NAMALWA (cell line): ENCODE measurements around the gene CDKAL1.
"Not testable (repeated sequence)": the region's sequence is repeated elsewhere in the genome, so short reads cannot be mapped to it uniquely, and the experiment has no call there.

Experiments used
- DNase-seq: peaks from one replicate; pipeline ENCODE4 v3.0.0-alpha.2; 2015; ENCODE audit warnings: low spot score

CDKAL1 gene

DNA sequence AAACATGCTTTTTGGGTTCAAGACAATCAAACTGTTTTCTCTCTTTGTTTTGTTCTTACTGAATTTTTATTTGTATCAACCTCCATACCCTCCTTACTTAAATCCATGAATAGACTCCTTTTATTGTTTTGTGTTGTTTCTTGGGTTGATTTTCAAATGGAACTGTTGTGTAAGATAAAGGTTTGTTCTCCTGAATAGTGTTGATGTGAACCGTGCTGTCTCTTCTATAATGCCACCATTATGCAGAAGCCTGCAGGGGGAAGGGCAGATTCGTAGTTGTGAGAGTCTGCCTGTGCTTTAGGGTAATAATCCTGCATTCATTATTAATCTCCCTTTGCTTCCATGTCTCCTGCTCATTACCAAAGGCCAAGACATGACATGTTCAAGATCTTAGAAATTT lies 105.9 kb downstream of the CDKAL1 start:
- no peak for DNase-seq

DNA sequence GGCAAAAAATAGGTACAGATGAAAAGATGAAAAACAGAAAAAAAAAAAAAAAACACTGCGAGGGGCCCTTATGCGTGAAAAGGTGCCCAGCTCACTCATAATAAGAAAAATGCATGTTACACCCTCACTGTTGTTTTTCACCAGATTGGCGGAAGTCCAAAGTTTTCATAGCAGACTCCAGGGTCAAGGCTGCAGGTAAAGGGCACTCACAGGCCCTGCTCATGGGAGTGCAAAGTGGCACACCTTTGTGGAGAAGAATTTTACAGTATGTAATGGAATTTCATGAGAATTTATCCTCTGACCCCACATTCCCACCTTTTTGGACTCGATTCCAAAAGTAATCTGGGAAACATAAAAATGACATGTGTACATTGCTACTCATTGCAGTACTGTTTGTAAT lies 108.2 kb downstream of the CDKAL1 start:
- no peak for DNase-seq

DNA sequence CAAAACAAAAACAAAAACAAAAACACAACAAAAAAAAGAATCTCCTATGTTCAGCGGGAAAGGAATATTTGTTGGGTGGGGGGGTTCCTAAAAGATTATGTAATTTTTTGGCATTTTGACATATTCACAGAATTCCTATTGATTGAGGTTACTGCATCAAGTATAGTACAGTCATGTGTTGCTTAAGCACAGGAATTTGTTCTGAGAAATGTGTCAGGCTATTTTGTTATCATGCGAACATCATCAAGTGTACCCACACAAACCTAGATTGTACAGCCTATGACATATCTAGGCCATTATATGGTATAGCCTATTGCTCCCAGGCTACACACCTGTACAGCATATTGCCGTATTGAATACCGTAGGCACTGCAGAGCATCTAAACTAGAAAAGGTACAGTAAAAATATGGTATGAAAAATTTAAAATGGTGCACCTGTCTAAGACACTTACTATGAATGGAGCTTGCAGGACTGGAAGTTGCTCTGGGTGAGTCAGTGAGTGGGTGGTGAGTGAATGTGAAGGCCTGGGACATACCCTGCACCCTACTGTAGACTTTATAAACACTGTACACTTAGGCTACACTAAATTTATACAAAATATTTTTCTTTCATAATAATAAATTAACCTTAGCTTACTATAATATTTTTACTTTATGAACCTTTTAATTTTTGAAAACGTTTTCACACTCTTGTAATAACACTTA lies 110.6 kb downstream of the CDKAL1 start:
- no peak for DNase-seq

DNA sequence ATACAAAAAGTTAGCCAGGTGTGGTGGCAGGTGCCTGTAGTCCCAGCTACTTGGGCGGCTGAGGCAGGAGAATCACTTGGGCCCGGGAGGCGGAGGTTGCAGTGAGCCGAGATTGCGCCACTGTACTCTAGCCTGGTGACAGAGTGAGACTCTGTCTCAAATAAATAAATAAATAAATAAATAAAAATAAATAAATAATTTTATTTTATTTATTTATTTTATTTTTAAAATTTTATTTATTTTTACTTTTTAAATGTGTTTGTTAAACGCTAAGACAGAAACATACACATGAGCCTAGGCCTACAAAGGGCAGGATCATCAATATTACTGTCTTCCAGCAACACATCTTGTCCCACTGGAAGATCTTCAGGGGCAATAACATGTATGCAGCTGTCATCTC lies 111.3 kb downstream of the CDKAL1 start:
- DNase-seq = not testable (repeated sequence)

DNA sequence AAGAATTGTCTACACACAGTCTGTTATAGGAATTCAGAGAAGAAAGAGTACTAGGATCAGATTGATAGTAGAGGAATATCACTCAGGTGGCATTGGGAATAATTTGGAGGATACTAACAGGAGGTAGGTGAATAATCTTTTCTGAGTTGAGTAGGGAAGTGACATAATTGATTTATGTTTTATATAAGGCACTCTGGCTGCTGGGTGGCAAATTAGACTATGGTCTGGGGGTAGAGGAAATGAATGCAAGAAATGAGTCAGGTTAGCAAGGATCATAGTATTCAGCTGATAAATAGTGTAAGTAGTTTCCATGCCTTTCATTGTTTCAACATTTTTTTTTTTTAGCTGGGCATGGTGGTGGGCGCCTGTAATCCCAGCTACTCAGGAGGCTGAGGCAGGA lies 113.3 kb downstream of the CDKAL1 start:
- no peak for DNase-seq

DNA sequence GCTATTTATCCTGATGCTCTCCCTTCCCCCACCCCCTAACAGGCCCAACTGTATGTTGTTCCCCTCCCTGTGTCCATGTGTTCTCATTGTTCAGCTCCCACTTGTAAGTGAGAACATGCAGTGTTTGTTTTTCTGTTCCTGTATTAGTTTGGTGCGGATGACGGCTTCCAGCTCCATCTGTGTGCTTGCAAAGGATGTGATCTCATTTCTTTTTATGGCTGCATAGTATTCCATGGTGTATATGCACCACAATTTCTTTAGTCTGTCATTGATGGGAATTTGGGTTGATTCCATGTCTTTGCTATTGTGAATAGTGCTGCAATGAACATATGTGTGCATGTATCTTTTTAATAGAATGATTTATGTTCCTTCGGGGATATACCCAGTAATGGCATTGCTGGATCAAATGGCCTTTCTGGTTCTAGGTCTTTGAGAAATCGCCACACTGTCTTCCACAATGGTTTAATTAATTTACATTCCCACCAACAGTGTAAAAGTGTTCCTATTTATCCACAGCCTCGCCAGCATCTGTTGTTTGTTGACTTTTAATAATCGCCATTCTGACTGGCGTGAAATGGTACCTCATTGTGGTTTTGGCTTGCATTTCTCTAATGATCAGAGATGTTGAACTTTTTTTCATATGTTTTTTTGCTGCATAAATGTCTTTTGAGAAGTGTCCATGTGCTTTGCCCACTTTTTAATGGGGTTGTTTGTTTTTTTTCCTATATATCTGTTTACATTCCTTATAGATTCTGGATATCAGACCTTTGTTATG lies 115.6 kb downstream of the CDKAL1 start:
- not testable (repeated sequence) for DNase-seq

DNA sequence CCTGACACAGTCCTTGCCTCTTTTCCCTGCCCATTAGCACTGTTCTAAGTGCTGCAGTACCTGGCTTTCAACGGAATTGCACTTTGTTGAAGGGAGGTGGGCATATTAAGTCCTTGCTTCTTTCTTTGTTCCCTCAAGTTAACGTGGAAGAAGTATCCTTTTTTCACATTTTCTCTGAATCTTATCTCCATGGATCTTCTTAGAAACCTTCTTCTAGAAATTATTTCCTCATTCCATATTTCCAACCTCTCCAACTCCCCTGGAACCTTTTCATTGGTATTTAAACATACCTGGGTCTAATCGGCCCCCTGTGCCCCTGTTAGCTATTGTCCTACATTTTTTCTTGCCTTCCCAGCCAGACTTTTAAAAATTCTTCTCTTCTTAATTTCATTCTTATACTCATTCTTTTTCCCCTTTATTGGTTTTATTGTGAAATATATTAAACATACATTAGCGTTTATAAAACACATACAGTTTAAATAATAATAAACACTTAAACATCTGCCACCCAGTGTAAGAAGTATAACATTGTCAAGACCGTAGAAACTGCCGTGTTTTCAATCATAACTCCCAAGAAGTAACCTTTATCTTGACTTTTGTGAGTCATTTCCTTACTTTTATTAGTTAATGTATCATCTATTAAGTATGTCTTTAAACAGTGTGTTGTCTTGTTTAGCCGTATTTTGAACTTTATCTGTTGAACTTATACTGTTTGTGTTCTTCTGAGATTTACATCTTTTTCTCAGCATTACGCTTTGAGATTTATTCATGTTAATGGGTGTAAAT lies 118.2 kb downstream of the CDKAL1 start:
- no peak for DNase-seq

DNA sequence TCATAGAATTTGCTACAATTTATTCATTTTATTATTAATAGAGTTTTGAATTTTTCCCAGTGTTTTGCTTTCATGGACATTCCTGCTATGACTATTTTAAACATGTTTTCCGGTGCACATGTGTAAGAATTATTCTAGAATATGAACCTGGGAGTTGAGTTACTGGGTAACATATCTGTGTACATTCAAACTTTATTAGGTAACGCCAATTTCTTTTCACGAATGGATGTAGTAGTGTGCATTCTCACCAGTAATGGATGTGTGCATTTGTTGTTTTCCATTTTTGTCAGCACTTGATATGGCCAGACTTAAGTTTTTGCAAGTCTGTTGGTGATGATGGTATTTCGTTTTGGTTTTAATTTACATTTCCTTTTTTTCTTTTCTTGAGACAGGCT lies 118.8 kb downstream of the CDKAL1 start:
- DNase-seq = no peak

DNA sequence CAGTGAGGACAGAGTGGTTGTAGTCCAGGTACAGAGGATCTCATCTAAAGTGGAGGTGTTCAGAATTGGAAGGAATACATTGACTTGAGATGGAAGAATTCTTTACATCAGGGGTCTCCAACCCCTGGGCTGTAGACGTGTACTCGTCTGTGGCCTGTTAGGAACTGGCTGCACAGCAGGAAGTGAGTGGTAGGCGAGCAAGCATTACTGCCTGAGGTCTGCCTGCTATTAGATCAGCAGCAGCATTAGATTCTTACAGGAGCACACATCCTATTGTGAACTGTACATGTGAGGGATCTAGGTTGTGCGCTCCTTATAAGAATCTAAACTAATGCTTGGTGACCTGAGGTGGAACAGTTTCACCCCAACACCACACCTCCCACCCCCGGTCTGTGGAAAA lies 121.1 kb downstream of the CDKAL1 start:
- DNase-seq = no peak

DNA sequence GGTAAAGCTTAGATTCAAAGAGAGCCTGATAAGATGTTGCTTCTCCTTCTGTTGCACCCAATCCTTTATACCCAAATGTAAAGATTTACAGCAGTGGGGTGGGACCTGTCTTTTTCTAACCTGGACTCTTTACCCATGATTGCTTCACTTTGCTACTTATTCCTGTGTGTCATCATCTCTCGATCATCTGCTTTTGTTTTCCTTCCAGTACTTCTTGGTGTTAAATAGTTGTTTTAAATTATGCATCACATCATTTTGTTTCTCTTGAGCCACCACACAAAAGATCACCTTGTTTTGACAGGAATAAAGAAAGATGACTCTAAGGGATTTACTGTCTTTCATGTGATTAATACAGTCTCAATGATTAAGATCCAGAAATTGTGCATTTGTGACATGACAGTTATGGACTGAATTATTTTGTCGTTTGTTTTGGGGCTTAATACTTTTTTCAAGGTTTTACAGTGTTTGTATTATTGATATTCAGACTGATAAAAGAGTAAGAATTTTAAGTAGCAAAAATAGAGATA lies 123.1 kb downstream of the CDKAL1 start:
- DNase-seq = no peak

DNA sequence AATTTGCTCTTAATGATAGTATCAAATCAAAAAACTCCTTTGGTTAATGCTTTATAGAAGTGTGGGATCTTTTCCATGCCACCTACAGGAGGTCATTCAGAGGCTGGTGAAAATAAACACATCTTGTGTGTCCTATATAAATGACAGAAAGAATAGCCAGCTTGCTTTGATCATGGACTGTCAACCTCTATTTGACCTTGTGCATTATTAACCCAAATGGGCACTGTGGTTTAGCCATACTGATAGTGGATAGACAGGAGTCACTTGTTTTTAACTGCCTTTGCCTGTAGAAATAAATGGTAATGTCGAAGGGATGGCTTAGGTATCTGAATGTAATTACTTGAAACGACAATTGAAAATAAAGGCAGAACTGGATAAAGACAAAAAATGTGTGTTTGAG lies 123.8 kb downstream of the CDKAL1 start:
- DNase-seq = no peak

DNA sequence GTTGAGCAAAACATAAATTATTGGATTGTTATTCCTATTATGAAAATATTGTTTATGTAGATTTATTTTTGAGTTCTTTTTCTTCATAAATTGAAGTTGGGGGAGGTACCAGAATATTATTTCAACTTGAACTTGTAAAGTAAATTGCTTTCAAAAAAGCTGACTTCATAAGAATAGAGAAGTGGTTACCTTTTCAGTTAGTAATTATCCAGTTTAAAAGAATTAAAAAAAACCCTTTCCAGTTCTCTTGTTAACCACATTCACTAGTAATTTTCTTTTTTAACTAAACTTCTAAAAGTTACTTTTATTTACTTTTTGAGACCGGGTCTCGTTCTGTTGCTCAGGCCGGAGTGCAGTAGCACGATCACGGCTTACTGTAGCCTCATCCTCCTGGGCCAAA lies 124.3 kb downstream of the CDKAL1 start:
- DNase-seq = no peak

DNA sequence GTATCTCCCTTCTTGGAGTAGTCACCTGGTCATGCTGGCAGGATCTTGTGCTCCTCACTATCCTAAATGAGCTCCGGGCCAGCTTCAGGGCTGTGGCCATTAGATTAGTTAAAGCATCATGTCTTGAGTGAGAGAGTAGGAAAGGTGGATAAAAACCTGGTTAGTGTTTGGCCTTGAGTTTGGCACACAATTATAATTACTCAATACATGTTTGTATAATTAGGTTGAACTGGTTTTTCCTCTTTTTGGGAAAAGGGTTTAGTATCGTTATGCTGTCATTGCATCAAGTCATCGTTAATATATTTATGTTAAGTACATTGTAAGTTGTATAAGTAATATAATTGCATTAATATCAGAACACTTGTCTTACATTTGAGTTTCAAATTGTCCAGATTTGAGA lies 126.3 kb downstream of the CDKAL1 start:
- DNase-seq = no peak

DNA sequence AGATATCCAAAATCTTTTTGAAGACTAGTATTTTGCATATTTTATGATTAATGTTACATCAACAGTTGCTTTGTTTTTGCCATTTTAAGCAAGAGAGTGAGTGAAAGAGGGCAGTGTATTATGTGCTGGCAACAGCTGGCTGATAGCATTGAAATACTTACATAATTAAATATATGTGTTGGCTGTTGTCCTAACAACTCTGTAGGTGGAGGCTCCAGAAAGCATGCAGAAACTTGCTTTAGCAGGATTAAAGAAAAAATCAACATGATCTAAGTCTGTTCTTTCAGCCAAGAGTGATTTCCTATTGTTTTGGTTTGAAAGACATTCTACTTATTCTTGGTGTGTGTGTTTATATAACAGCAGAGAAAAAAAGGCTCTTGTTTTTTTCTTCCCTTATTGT lies 127.5 kb downstream of the CDKAL1 start:
- DNase-seq = no peak

DNA sequence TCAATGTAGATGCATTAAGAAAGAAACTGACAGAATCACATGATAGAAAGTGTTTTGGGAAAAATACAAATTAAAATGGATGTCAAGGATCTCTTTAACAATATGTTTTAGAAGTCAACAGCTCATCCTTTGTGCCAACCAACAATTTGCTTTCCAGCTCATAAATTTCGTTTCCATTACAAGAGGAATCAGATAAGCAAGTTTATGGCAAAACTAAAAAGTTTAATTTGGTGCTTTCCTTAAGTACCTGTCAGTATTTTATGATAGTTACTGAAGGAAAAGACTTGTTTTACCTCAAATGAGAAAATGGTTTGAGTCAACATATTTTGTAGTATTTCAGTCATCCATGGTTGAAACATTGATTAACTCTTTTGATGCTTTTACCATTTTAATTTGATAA lies 130.0 kb downstream of the CDKAL1 start:
- no peak for DNase-seq

DNA sequence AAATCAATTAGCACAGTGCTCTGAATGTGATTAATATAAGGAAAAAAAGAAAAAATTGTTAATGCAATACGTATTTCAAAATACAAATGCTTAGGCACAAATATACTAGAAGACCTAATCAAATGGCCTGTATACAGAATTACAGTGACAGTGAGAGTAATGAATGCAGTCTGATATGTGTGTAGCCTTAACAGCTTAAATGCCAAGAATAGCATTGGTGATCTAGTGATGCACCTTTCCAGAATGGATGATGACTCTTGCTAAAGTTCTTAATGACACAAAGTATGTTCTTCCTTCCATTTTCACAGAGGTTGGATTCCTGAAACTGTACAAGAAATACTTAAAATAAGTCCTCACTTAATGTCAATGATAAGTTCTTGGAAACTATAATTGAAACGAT lies 131.0 kb downstream of the CDKAL1 start:
- no peak for DNase-seq

DNA sequence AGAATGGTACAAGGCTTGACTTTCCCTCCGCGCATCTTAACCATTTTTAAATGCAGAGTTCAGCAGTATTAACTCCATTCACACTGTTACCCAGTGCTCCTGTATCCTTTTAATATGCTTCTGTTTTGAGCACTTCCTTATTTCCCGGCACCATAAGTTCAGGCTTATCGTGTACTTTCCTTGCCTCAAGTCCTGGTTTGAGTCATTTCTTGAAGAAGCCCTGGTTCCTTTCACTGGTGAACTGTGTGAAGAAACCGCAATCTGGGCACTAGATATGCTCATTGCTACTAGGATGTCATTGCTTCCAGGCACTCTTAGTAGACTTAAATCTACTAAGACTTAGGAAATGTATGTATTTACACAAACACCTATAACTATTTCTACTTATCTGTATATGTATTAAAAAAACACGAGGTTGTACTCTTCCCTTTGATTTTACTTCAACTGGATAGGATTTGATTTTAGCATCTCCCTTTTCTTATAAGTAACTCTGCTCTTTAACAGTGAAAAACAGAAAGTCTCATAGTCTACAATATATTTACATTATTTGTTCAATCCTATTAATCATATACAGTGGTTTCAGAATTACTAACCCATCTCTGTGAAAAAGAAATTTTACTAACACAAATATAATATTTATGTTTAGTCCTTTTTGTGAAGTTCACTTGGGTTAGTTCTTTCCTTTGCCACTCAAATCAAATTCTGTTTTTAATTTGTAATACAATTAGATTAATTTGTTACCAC lies 135.5 kb downstream of the CDKAL1 start:
- DNase-seq = no peak

DNA sequence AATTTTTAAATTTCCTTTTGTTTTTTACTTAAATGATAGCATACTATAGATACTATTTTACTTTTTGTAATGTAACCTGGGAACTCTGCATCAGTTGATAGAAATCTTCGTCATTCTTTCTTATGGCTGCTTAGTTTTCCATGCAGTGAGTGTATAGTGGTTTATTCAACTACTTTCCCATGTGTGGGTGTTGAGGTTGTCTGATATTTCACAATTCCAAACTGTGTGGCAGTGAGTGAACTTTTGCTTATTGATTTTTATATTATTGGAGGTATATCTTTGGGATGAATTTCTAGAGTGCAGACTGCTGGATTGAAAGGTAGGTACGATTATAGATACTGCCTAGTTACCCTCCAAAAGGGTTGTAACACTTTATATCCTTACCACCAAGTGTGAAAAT lies 136.5 kb downstream of the CDKAL1 start:
- DNase-seq = no peak

DNA sequence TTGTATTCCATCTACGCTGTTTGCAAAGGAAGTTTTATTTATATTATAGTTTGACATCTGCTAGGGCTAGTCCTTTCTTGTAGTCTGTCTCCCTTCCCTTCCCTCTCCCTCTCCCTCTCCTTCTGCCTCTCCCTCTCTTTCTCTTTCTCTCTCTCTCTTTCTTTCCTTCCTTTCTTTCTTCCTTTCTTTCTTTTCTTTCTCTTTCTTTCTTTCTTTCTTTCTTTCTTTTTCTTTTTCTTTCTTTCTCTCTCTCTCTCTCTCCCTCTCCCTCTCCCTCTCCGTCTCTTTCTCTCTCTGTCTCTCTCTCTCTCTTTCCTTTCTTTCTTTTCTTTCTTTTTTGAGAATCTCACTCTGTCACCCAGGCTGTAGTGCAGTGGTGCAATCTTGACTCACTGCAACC lies 137.8 kb downstream of the CDKAL1 start:
- no peak for DNase-seq

DNA sequence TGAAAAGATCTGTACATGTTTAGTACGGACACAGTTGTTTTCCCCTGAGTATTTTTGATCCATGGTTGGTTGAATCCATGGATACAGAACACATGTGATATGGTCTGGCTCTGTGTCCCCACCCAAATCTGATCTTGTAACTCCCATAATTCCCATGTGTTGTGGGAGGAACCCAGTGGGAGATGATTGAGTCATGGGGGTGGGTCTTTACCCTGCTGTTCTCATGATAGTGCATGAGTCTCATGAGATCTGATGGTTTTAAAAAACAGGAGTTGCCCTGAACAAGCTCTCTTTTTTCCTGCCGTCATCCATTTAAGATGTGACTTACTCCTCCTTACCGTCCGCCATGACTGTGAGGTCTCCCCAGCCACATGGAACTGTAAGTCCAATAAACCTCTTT lies 139.2 kb downstream of the CDKAL1 start:
- no peak for DNase-seq

DNA sequence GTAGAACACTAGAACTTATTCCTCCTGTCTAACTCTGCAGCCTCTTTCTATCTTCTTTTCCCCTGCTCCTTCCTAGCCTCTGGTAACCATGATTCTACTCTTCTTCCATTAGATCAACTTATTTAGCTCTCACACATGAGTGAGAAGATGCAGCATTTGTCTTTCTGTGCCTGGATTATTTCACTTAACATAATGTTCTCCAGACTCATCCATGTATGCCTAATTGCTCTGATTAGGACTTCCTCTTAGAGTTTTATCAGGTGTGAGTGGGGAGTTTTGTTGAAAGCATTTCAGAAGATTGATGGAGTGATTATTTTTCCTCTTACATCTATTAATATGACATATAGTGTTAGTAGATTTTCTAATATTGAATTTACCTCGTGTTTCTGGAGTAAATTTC lies 140.4 kb downstream of the CDKAL1 start:
- DNase-seq = no peak

DNA sequence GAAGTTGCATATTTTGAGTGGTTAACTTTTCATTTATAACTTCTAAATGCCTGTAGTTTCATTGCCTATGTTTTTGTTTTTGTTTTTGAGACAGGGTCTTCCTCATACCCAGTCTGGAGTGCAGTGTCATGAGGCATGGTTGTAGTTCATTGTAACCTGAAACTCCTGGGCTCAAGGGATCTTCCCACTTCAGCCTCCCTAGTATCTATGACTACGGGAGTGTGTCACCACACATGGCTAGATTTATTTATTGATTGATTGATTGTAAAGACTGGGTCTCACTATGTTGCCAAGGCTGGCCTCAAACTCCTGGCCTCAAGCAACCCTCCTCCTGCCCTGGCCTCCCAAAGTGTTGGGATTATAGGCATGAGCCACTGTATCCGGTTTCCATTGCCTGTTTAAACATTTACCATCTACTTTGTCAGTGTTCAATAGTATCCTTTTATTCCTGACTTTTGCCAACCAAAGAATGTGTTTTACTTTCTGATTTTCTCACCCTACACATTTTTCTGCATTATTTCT lies 144.6 kb downstream of the CDKAL1 start:
- DNase-seq = no peak
